GM18861 (cell line): ENCODE results near the gene SLC36A1.
"Not testable (repeated sequence)": the region's sequence is repeated elsewhere in the genome, so short reads cannot be mapped to it uniquely, and the experiment has no call there.

Experiments
- ATAC-seq: cut with Tn5 transposase; IDR thresholded peaks from one replicate; pipeline ENCODE4 v1.9.1; 2021; ENCODE audit not compliant: unreplicated experiment

SLC36A1 gene

GRCh38 chr5:151447174-151448037 lies at the start of gene SLC36A1:
Gene SLC36A1 (plus strand): TSS chr5:151447603. CDS start chr5:151458793, 11,190 bp downstream.
- peak; percentile 74 for ATAC-seq

- no peak for ATAC-seq
Measured at GRCh38 chr5:151405334-151406160, 41.9 kb upstream of the SLC36A1 start.

GRCh38 chr5:151406322-151406947 lies 41.0 kb upstream of the SLC36A1 start:
- no peak for ATAC-seq

- ATAC-seq, result no peak
Measured at GRCh38 chr5:151408591-151409230, 38.7 kb upstream of the SLC36A1 start.

- ATAC-seq, result no peak
Measured at GRCh38 chr5:151413800-151414199, 33.6 kb upstream of the SLC36A1 start.

- no peak for ATAC-seq
Measured at GRCh38 chr5:151414536-151414935, 32.9 kb upstream of the SLC36A1 start.

- ATAC-seq, result no peak
Measured at GRCh38 chr5:151417712-151418111, 29.7 kb upstream of the SLC36A1 start.

- no peak for ATAC-seq
Measured at GRCh38 chr5:151420127-151420526, 27.3 kb upstream of the SLC36A1 start.

GRCh38 chr5:151424892-151425523 lies 22.4 kb upstream of the SLC36A1 start:
- no peak for ATAC-seq

- not testable (repeated sequence) for ATAC-seq
Measured at GRCh38 chr5:151426347-151426746, 21.1 kb upstream of the SLC36A1 start.

GRCh38 chr5:151427258-151427657 lies 20.1 kb upstream of the SLC36A1 start:
- ATAC-seq, result peak; percentile 97

GRCh38 chr5:151430731-151431130 lies 16.7 kb upstream of the SLC36A1 start:
- no peak for ATAC-seq

GRCh38 chr5:151431666-151432065 lies 15.7 kb upstream of the SLC36A1 start:
- ATAC-seq, result no peak

GRCh38 chr5:151432210-151432609 lies 15.2 kb upstream of the SLC36A1 start:
- ATAC-seq, result no peak

GRCh38 chr5:151434570-151435237 lies 12.7 kb upstream of the SLC36A1 start:
- ATAC-seq, result no peak

GRCh38 chr5:151448038-151448985 lies 909 bp downstream of the SLC36A1 start:
- no peak for ATAC-seq

- no peak for ATAC-seq
Measured at GRCh38 chr5:151449297-151449696, 1.9 kb downstream of the SLC36A1 start.

- no peak for ATAC-seq
Measured at GRCh38 chr5:151449839-151450238, 2.4 kb downstream of the SLC36A1 start.

GRCh38 chr5:151450605-151451004 lies 3.2 kb downstream of the SLC36A1 start:
- no peak for ATAC-seq
